MM.1S (cell line): Measurements from ENCODE around the gene PIR.

Experiments
- DNase-seq: peaks from one replicate; pipeline ENCODE4 v3.0.0-alpha.2; 2015
- H2AFZ ChIP-seq: fragments of 300-600 bp; sonication (generic); 2 replicates; pipeline ENCODE4 v1.6.0; 2016; ENCODE audit warnings: antibody characterized with exemption, low read length
- H3F3A ChIP-seq: fragments of 300-600 bp; sonication (generic); 2 replicates; pipeline ENCODE4 v1.6.1; 2016; ENCODE audit warnings: mild to moderate bottlenecking, antibody characterized with exemption, low read length, moderate library complexity, mixed read lengths; ENCODE audit not compliant: insufficient read depth
- H3K27ac ChIP-seq: fragments of 300-600 bp; sonication (generic); 2 replicates; pipeline ENCODE4 v1.5.1; 2016; ENCODE audit warnings: mild to moderate bottlenecking, low read length
- H3K27me3 ChIP-seq: fragments of 300-600 bp; sonication (generic); replicated peaks from 2 replicates; pipeline ENCODE4 v1.6.0; 2016; ENCODE audit warnings: low read length; ENCODE audit not compliant: insufficient read depth
- H3K36me3 ChIP-seq: fragments of 300-600 bp; sonication (generic); replicated peaks from 2 replicates; pipeline ENCODE4 v1.6.1; 2016; ENCODE audit warnings: mild to moderate bottlenecking, low read length, mixed read lengths; ENCODE audit not compliant: insufficient read depth
- H3K4me1 ChIP-seq: fragments of 300-600 bp; sonication (generic); 2 replicates; pipeline ENCODE4 v1.6.1; 2016; ENCODE audit warnings: low read length, mixed read lengths
- H3K4me2 ChIP-seq: fragments of 300-600 bp; sonication (generic); 2 replicates; pipeline ENCODE4 v1.6.0; 2016; ENCODE audit warnings: low read depth, low read length
- H3K4me3 ChIP-seq: fragments of 300-600 bp; sonication (generic); 2 replicates; pipeline ENCODE4 v1.5.1; 2016; ENCODE audit warnings: low read length, mixed read lengths
- H3K79me2 ChIP-seq: fragments of 300-600 bp; sonication (generic); 2 replicates; pipeline ENCODE4 v1.6.1; 2016; ENCODE audit warnings: mixed run types, low read length, mixed read lengths
- H3K9ac ChIP-seq: fragments of 300-600 bp; sonication (generic); 2 replicates; pipeline ENCODE4 v1.6.1; 2016; ENCODE audit warnings: low read length, mixed read lengths
- H3K9me2 ChIP-seq: fragments of 300-600 bp; sonication (generic); replicated peaks from 2 replicates; pipeline ENCODE4 v1.6.1; 2016; ENCODE audit warnings: mild to moderate bottlenecking, low read length, mixed read lengths; ENCODE audit not compliant: insufficient read depth
- H3K9me3 ChIP-seq: fragments of 300-600 bp; sonication (generic); replicated peaks from 2 replicates; pipeline ENCODE4 v1.6.1; 2016; ENCODE audit warnings: mild to moderate bottlenecking, low read length, mixed read lengths; ENCODE audit not compliant: insufficient read depth
- H4K20me1 ChIP-seq: fragments of 300-600 bp; sonication (generic); 2 replicates; pipeline ENCODE4 v1.6.1; 2016; ENCODE audit warnings: mild to moderate bottlenecking, low read length, moderate library complexity, mixed read lengths; ENCODE audit not compliant: insufficient read depth
- CTCF ChIP-seq: fragments of 300-600 bp; sonication (generic); IDR thresholded peaks from 2 replicates; pipeline ENCODE4 v1.5.1; 2016; ENCODE audit warnings: antibody characterized with exemption, low read length, mixed read lengths
- EZH2 ChIP-seq: fragments of 300-600 bp; sonication (generic); optimal IDR thresholded peaks from 2 replicates; pipeline ENCODE3; 2017; ENCODE audit warnings: low read depth, mild to moderate bottlenecking, antibody characterized with exemption, low read length, mixed read lengths
- EZH2phosphoT487 ChIP-seq: fragments of 300-600 bp; sonication (generic); IDR thresholded peaks from 2 replicates; pipeline ENCODE4 v1.6.1; 2018; ENCODE audit warnings: antibody characterized with exemption, low read length

The PIR gene

GRCh38 chrX:15500497-15500966 is 7.4 kb upstream of the PIR start, which contains the start of gene BMX:
Gene BMX (plus strand): TSS chrX:15500807. CDS start chrX:15508354, 7,547 bp downstream.
- H3K4me1 ChIP-seq: no peaks in the 10 kb centered on the region
- H3K4me3 ChIP-seq: no peak within 1 kb of the TSS
- H3K27ac ChIP-seq: no peak within 1 kb of the TSS
- no peaks in the 10 kb centered on the region for H3F3A ChIP-seq
- no peak for TF ChIP-seq EZH2phosphoT487
- TF ChIP-seq EZH2: no peak
- TF ChIP-seq CTCF: no peak
- no peak within 1 kb of the TSS for H2AFZ ChIP-seq
- no peaks in the 10 kb centered on the region for H3K9me2 ChIP-seq
- H3K36me3 ChIP-seq: no peaks in the 10 kb centered on the region
- DNase-seq: no peak
- H4K20me1 ChIP-seq: no peaks in the 10 kb centered on the region
- H3K79me2 ChIP-seq: no peaks in the 10 kb centered on the region
- H3K9ac ChIP-seq: no peak within 1 kb of the TSS
- no peaks in the 10 kb centered on the region for H3K9me3 ChIP-seq
- H3K27me3 ChIP-seq: no peaks in the 10 kb centered on the region
- H3K4me2 ChIP-seq: no peak within 1 kb of the TSS

GRCh38 chrX:15499976-15500375 is 6.8 kb upstream of the PIR start:
- TF ChIP-seq EZH2phosphoT487 (no peak), CTCF (no peak), EZH2 (no peak)
- Histone ChIP-seq H3K27me3 (no peaks in the 10 kb centered on the region), H3F3A (no peaks in the 10 kb centered on the region), H4K20me1 (no peaks in the 10 kb centered on the region), H3K9me2 (no peaks in the 10 kb centered on the region), H3K9ac (no peak overlapping the region), H3K36me3 (no peaks in the 10 kb centered on the region), H3K27ac (no peak overlapping the region), H3K9me3 (no peaks in the 10 kb centered on the region), H3K4me2 (no peak overlapping the region), H3K4me1 (no peaks in the 10 kb centered on the region), H2AFZ (no peak overlapping the region), H3K79me2 (no peaks in the 10 kb centered on the region), H3K4me3 (no peak overlapping the region)
- no peak for DNase-seq

GRCh38 chrX:15498741-15499140 is 5.6 kb upstream of the PIR start:
- H3F3A ChIP-seq: no peaks in the 10 kb centered on the region
- H2AFZ ChIP-seq: no peak overlapping the region
- H3K27me3 ChIP-seq: no peaks in the 10 kb centered on the region
- DNase-seq: no peak
- H3K79me2 ChIP-seq: no peaks in the 10 kb centered on the region
- no peaks in the 10 kb centered on the region for H3K36me3 ChIP-seq
- H3K9me2 ChIP-seq: no peaks in the 10 kb centered on the region
- H3K4me3 ChIP-seq: no peak overlapping the region
- no peak overlapping the region for H3K4me2 ChIP-seq
- TF ChIP-seq CTCF (no peak), EZH2phosphoT487 (no peak), EZH2 (no peak)
- H3K9me3 ChIP-seq: no peaks in the 10 kb centered on the region
- H3K27ac ChIP-seq: no peak overlapping the region
- no peaks in the 10 kb centered on the region for H4K20me1 ChIP-seq
- no peaks in the 10 kb centered on the region for H3K4me1 ChIP-seq
- no peak overlapping the region for H3K9ac ChIP-seq
